Esophagus muscularis mucosa (tissue), 3 donors: ENCODE data around the gene TTC34.

Experiments used
- POLR2A ChIP-seq: fragments of 450-650 bp; IDR thresholded peaks from one replicate; pipeline ENCODE4 v1.6.1; 2017; ENCODE audit warnings: antibody characterized with exemption, moderate library complexity, mild to moderate bottlenecking, low read depth
- TF ChIP-seq, protein P1 (sequence below), 3 experiments: fragments of 200-600 bp in 2 of 3; fragments of 450-650 bp in 1 of 3; sonication (generic) in 2 of 3; IDR thresholded peaks; one replicate each; pipeline ENCODE4 v1.5.1; 2017 to 2019; ENCODE audit warnings: antibody characterized with exemption in 3 of 3, mild to moderate bottlenecking in 2 of 3, moderate library complexity in 1 of 3

DNA sequence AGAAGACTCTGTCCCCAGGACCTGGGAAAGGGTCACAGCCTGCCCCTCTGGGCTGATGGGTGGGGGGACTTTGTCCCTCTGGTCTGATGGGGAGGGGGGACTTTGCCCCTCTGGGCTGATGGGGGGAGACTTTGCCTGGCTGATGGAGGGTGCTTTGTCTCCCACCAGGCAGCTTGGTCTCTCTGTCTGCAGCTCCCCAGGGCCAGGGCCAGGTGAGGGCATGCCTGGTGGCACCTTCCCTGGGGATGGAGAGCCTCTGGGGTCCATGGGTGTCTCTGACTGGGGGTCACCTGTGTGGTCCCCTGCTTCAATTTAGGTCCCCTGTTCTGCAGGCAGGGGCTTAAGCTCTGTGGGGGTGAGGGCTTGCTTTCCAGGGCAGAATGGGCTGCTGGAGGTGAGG lies 23.5 kb upstream of the TTC34 start:
- TF ChIP-seq, protein P1, sequence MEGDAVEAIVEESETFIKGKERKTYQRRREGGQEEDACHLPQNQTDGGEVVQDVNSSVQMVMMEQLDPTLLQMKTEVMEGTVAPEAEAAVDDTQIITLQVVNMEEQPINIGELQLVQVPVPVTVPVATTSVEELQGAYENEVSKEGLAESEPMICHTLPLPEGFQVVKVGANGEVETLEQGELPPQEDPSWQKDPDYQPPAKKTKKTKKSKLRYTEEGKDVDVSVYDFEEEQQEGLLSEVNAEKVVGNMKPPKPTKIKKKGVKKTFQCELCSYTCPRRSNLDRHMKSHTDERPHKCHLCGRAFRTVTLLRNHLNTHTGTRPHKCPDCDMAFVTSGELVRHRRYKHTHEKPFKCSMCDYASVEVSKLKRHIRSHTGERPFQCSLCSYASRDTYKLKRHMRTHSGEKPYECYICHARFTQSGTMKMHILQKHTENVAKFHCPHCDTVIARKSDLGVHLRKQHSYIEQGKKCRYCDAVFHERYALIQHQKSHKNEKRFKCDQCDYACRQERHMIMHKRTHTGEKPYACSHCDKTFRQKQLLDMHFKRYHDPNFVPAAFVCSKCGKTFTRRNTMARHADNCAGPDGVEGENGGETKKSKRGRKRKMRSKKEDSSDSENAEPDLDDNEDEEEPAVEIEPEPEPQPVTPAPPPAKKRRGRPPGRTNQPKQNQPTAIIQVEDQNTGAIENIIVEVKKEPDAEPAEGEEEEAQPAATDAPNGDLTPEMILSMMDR (IDR thresholded peaks at IDR 0.05), result no peak
- no peak for TF ChIP-seq POLR2A
